Fibroblast of lung (primary cell): ENCODE measurements around the gene TOMM7. TPM values are rescaled to one million over a fixed set of nuclear protein-coding genes. Genes with fewer than 3 reads are reported as not detected.
"Not testable (repeated sequence)": the region's sequence is repeated elsewhere in the genome, so short reads cannot be mapped to it uniquely, and the experiment has no call there.

Source experiments
- DNase-seq, 2 donors: peaks; one replicate each; pipeline versions ENCODE4 v3.0.0 to v3.0.0-alpha.2; 2010; ENCODE audit warnings: low read depth in 2 of 2
- H2AFZ ChIP-seq: 2 replicates; pipeline ENCODE4 v1.5.1; 2012; ENCODE audit warnings: low read length, control low read depth, inconsistent platforms
- H3K27ac ChIP-seq: 2 replicates; pipeline ENCODE4 v1.5.1; 2011; ENCODE audit warnings: low read length, control low read depth; ENCODE audit not compliant: insufficient read depth
- H3K27me3 ChIP-seq: 2 replicates; pipeline ENCODE4 v1.5.1; 2011; ENCODE audit warnings: mild to moderate bottlenecking, low read length; ENCODE audit not compliant: control insufficient read depth, insufficient read depth
- H3K36me3 ChIP-seq: 2 replicates; pipeline ENCODE4 v1.5.1; 2011; ENCODE audit warnings: low read length; ENCODE audit not compliant: control insufficient read depth, insufficient read depth
- H3K4me1 ChIP-seq: 2 replicates; pipeline ENCODE4 v1.5.1; 2011; ENCODE audit warnings: low read length; ENCODE audit not compliant: control insufficient read depth, insufficient read depth; ENCODE audit errors: extremely low read depth
- H3K4me2 ChIP-seq: 2 replicates; pipeline ENCODE4 v1.5.1; 2011; ENCODE audit warnings: low read length, control low read depth; ENCODE audit not compliant: insufficient read depth; ENCODE audit errors: extremely low read depth
- H3K4me3 ChIP-seq, 4 experiments: fragments of 200-600 bp in 1 of 4; sonication (generic) in 1 of 4; replicated peaks in 1 of 4; 2 replicates each; pipeline ENCODE4 v1.5.1; 2011 to 2016; ENCODE audit warnings: low read length in 4 of 4, low read depth in 3 of 4, mild to moderate bottlenecking in 3 of 4, control low read depth in 2 of 4, inconsistent platforms in 1 of 4, mixed read lengths in 1 of 4; ENCODE audit not compliant: insufficient read depth in 1 of 4; ENCODE audit errors: control extremely low read depth in 1 of 4
- H3K79me2 ChIP-seq: 2 replicates; pipeline ENCODE4 v1.5.1; 2012; ENCODE audit warnings: mild to moderate bottlenecking, low read length, inconsistent platforms; ENCODE audit not compliant: control insufficient read depth, insufficient read depth
- H3K9ac ChIP-seq: 2 replicates; pipeline ENCODE4 v1.5.1; 2011; ENCODE audit warnings: mild to moderate bottlenecking, low read length, control low read depth; ENCODE audit not compliant: insufficient read depth
- H3K9me3 ChIP-seq: 2 replicates; pipeline ENCODE4 v1.5.1; 2012; ENCODE audit warnings: low read depth, low read length; ENCODE audit not compliant: control insufficient read depth, insufficient read depth
- H4K20me1 ChIP-seq: 2 replicates; pipeline ENCODE4 v1.5.1; 2011; ENCODE audit warnings: low read length; ENCODE audit not compliant: control insufficient read depth, insufficient read depth; ENCODE audit errors: extremely low read depth
- CTCF ChIP-seq, 2 donors: IDR thresholded peaks in 1 of 2; conservative IDR thresholded peaks in 1 of 2; 1 replicate in 1 of 2; 2 replicates in 1 of 2; pipeline ENCODE4 v1.5.1; 2011 to 2012; ENCODE audit warnings: low read length in 2 of 2, control low read depth in 1 of 2, inconsistent platforms in 1 of 2, low read depth in 1 of 2, mild to moderate bottlenecking in 1 of 2
- EZH2 ChIP-seq: IDR thresholded peaks from 2 replicates; pipeline ENCODE4 v1.5.1; 2012; ENCODE audit warnings: low read length, control low read depth, mild to moderate bottlenecking; ENCODE audit errors: missing control alignments
- polyA plus RNA-seq, 2 donors: library from polyadenylated mRNA; depleted of rRNA in 1 of 2; stranded (reverse) in 1 of 2; unstranded in 1 of 2; fragments of >200 nt; gene quantifications; 2 replicates each; pipeline ENCODE4 v1.2.1, GENCODE V29; 2011 to 2012; ENCODE audit warnings: missing spikeins in 1 of 2
- total RNA-seq: library from RNA; depleted of rRNA; stranded (reverse); fragments of >200 nt; gene quantifications from 2 replicates; pipeline ENCODE4 v1.2.1, GENCODE V29; 2014

The TOMM7 gene
- total and polyA plus RNA-seq, 2 donors (not counting 1 experiment from before 2014, with no cell fraction given): 239 to 275 TPM

GRCh38 chr7:22851145-22851544 lies 28.5 kb upstream of the TOMM7 start:
- Histone ChIP-seq H3K27me3 (no peaks in the 10 kb centered on the region), H3K27ac (no peak overlapping the region), H2AFZ (no peak overlapping the region), H3K36me3 (no peaks in the 10 kb centered on the region), H3K4me1 (no peaks in the 10 kb centered on the region), H3K9me3 (no peaks in the 10 kb centered on the region), H3K79me2 (peaks cover 10% of the 10 kb centered on the region), H3K4me2 (no peak overlapping the region), H4K20me1 (no peaks in the 10 kb centered on the region), H3K4me3 (no peak overlapping the region), H3K9ac (no peak overlapping the region)
- DNase-seq: no peak
- no peak for TF ChIP-seq EZH2
- TF ChIP-seq CTCF (conservative IDR thresholded peaks at IDR 0.05 in 1 of 2, IDR thresholded peaks at IDR 0.05 in 1 of 2; ENCODE audit: low read depth in 1 of 2, low read length in 2 of 2): no peak

GRCh38 chr7:22850394-22850793 lies 27.7 kb upstream of the TOMM7 start:
- H3K79me2 ChIP-seq, H3K4me2 ChIP-seq, H3K9me3 ChIP-seq, H4K20me1 ChIP-seq, H2AFZ ChIP-seq, H3K36me3 ChIP-seq, H3K4me3 ChIP-seq, H3K27me3 ChIP-seq, H3K9ac ChIP-seq, H3K27ac ChIP-seq, H3K4me1 ChIP-seq, DNase-seq: not testable (repeated sequence)

GRCh38 chr7:22849662-22850061 lies 27.0 kb upstream of the TOMM7 start:
- H3K4me1 ChIP-seq: no peaks in the 10 kb centered on the region
- H4K20me1 ChIP-seq: no peaks in the 10 kb centered on the region
- no peaks in the 10 kb centered on the region for H3K9me3 ChIP-seq
- H3K36me3 ChIP-seq: no peaks in the 10 kb centered on the region
- H3K79me2 ChIP-seq: peaks cover 3% of the 10 kb centered on the region
- H2AFZ ChIP-seq: no peak overlapping the region
- no peak overlapping the region for H3K4me3 ChIP-seq
- DNase-seq: no peak
- no peak overlapping the region for H3K27ac ChIP-seq
- no peak overlapping the region for H3K9ac ChIP-seq
- no peak overlapping the region for H3K4me2 ChIP-seq
- TF ChIP-seq EZH2 (no peak), CTCF (conservative IDR thresholded peaks at IDR 0.05 in 1 of 2, IDR thresholded peaks at IDR 0.05 in 1 of 2; ENCODE audit: low read depth in 1 of 2, low read length in 2 of 2) (no peak)
- H3K27me3 ChIP-seq: no peaks in the 10 kb centered on the region
